ENCODE data around the gene CXCL3. TPM values are rescaled to one million over a fixed set of nuclear protein-coding genes. Genes with fewer than 3 reads are reported as not detected.

The CXCL3 gene
- 17.0 and 20.6 TPM in 2 replicates for total RNA-seq (2011; cell fraction: chromatin; rRNA removed; ENCODE audit: low replicate concordance)
- total RNA-seq (2011; cell fraction: nucleolus; rRNA removed): 12.6 and 16.5 TPM in 2 replicates
- total RNA-seq (2011; cell fraction: nucleoplasm; rRNA removed): 16.2 and 24.5 TPM in 2 replicates
- total RNA-seq (2014; rRNA removed) (8.1 and 8.4 TPM in 2 replicates), total RNA-seq (2014; rRNA removed; fragmentation: Illumina TruSeq; extraction: Trizol) (6.1 and 8.0 TPM in 2 replicates), total RNA-seq (2015; rRNA removed; fragmentation: Illumina TruSeq; extraction: Trizol) (2.7 and 3.1 TPM in 2 replicates), total RNA-seq (2021) (8.6 and 9.1 TPM in 2 replicates), polyA plus RNA-seq (2011; rRNA removed) (3.7 and 8.9 TPM in 2 replicates), polyA plus RNA-seq (2014; fragmentation: Illumina TruSeq; extraction: Trizol) (6.1 and 6.3 TPM in 2 replicates), polyA plus RNA-seq (2014; fragmentation: Nextera tagmentation; extraction: Ambion mirVana) (1 to 10 TPM; 2.3 to 5.0 TPM), polyA plus RNA-seq (2014; rRNA removed) (8.9 and 12.1 TPM in 2 replicates), polyA minus RNA-seq (2011; rRNA and poly(A)+ RNA removed) (1.8 and 5.2 TPM in 2 replicates), Bru-seq, nascent RNA (percentile 86 among the genes with signal in this experiment), BruChase-seq, experiment 1, labeled RNA remaining after a 2-hour chase (percentile 82 among the genes with signal in this experiment), BruChase-seq, experiment 2, labeled RNA remaining after a 6-hour chase (percentile 78 among the genes with signal in this experiment)
- 2.1 and 6.4 TPM in 2 replicates for polyA plus RNA-seq (2011; cell fraction: cytosol; rRNA removed)
- 6.6 and 21.0 TPM in 2 replicates for polyA plus RNA-seq (2011; cell fraction: nucleus; rRNA removed)
- 14.9 and 17.5 TPM in 2 replicates for polyA plus RNA-seq (2012)
- 2.7 and 6.7 TPM in 2 replicates for polyA minus RNA-seq (2011; cell fraction: cytosol; rRNA and poly(A)+ RNA removed)
- polyA minus RNA-seq (2011; cell fraction: nucleus; rRNA and poly(A)+ RNA removed): 8.3 and 11.2 TPM in 2 replicates
- long read RNA-seq, experiment 1, transcript CXCL3-201 (4 exons, 1,075 nt): major isoform, 5 of 25 reads
- long read RNA-seq, experiment 1, partial matches to known transcripts: 0 of 25 reads
- long read RNA-seq, experiment 1, other reads (novel, unspliced or antisense): 19 of 25 reads
- long read RNA-seq, experiment 2, transcript CXCL3-201 (4 exons, 1,075 nt): major isoform, 6 of 10 reads
- long read RNA-seq, experiment 2, partial matches to known transcripts: 0 of 10 reads
- long read RNA-seq, experiment 2, other reads (novel, unspliced or antisense): 3 of 10 reads
- long read RNA-seq, experiment 3, partial matches to known transcripts: 0 of 4 reads
- long read RNA-seq, experiment 3, other reads (novel, unspliced or antisense): 0 of 4 reads

- H3K9me1 ChIP-seq (ENCODE audit: control insufficient read depth, insufficient read depth, low read length): no peaks in the 10 kb centered on the region
- DNase-seq (ENCODE audit: extremely low read depth in 1 of 4, low spot score in 3 of 4) (peak; percentile 82 to 88 (median 84)), FAIRE-seq (no peak), ATAC-seq (peak; percentile 89)
- H3K79me2 ChIP-seq (ENCODE audit: control insufficient read depth, insufficient read depth, low read length): peaks cover 24% of the 10 kb centered on the region
- POLR2A ChIA-PET: interaction anchor here (0.6 to 2.7 kb wide), 16 partner anchors 13 to 1318 kb away, joined by 3 to 23 read pairs (median 4); partner anchors contain the start of gene CXCL2
- no peaks in the 10 kb centered on the region for H4K20me1 ChIP-seq (replicated peaks; ENCODE audit: control insufficient read depth, insufficient read depth, low read length)
- CTCF ChIA-PET (ENCODE audit: low intra/inter-chr PET ratio): no interaction called here
- no peaks in the 10 kb centered on the region for H3K27me3 ChIP-seq (ENCODE audit: control insufficient read depth in 2 of 2, insufficient read depth in 2 of 2, low read length in 2 of 2)
- peak within 1 kb of the TSS; percentile 55 for H3K4me3 ChIP-seq
- peaks cover 3 to 16% of the 10 kb centered on the region in 2 experiments; a peak in 3 of 5 replicates for H3K4me1 ChIP-seq (replicated peaks in 1 of 2; ENCODE audit: control insufficient read depth in 2 of 2, insufficient read depth in 2 of 2, low read length in 2 of 2)
- no TSS peak for BruUV-seq (replicated peaks)
- intact Hi-C loops (cut with micrococcal nuclease): loop anchor here (1.0 to 10.0 kb wide), 7 partner anchors 18 to 376 kb away; partner anchors contain the start of genes CXCL1 and CXCL2
- no peaks in the 10 kb centered on the region for H3K9me3 ChIP-seq (replicated peaks; ENCODE audit: control insufficient read depth, insufficient read depth, low read depth, low read length)
- 1% methylated on average over 51 of the region's 64 CpGs for WGBS (ENCODE audit: insufficient coverage, low coverage, missing lambda C conversion rate)
- H3K9ac ChIP-seq (ENCODE audit: insufficient read depth in 1 of 2, low read depth in 2 of 2, low read length in 2 of 2): peak within 1 kb of the TSS; percentile 93 to 95
- H2AFZ ChIP-seq (ENCODE audit: low read depth, low read length): peak within 1 kb of the TSS; percentile 88
- peak within 1 kb of the TSS; percentile 88 for H3K4me2 ChIP-seq (ENCODE audit: insufficient read depth, low read length)
- peak within 1 kb of the TSS; percentile 88 for H3K27ac ChIP-seq (ENCODE audit: extremely low read depth, low read depth, low read length)
- in situ Hi-C loops (cut with MboI): loop anchor here (10.0 kb wide), 2 partner anchors 314 to 374 kb away; no protein-coding TSS in a partner anchor
- H3K36me3 ChIP-seq (ENCODE audit: control insufficient read depth, insufficient read depth, low read length): peaks cover 3% of the 10 kb centered on the region; the same call in 2 of the 3 replicates
- no peak for TF ChIP-seq ZBTB1 (CRISPR knock-in tag; IDR thresholded peaks at IDR 0.05; ENCODE audit: borderline replicate concordance, low read depth)
- TF ChIP-seq ZNF354B (CRISPR knock-in tag; IDR thresholded peaks at IDR 0.05): no peak
- TF ChIP-seq ZBTB33 (CRISPR knock-in tag; IDR thresholded peaks at IDR 0.05): peak; percentile 68
- TF ChIP-seq SMAD2 (IDR thresholded peaks at IDR 0.05; ENCODE audit: low read depth, low read length): no peak
- no peak for TF ChIP-seq CREB5 (CRISPR knock-in tag; IDR thresholded peaks at IDR 0.05)
- TF ChIP-seq SFPQ (IDR thresholded peaks at IDR 0.05; ENCODE audit: low read depth, low read length): no peak
Observed at GRCh38 chr4:74038425-74039314, at the start of gene CXCL3. Gene CXCL3, minus strand, starts transcription at chr4:74038689. Its CDS starts 78 bp downstream, at chr4:74038611.

Data from K562 (cell line).